ENCODE data around the gene OR2W3.

- no peak for TF ChIP-seq EZH2 (IDR thresholded peaks at IDR 0.05; ENCODE audit: low read depth, low read length, severe bottlenecking)
- no peak for TF ChIP-seq CTCF (IDR thresholded peaks at IDR 0.05; ENCODE audit: control extremely low read depth in 1 of 3, insufficient read depth in 1 of 3, low read depth in 1 of 3, low read length in 3 of 3)
- no peak for TF ChIP-seq EP300 (IDR thresholded peaks at IDR 0.05; ENCODE audit: borderline replicate concordance in 1 of 2, low read depth in 2 of 2, low read length in 2 of 2)
- TF ChIP-seq CBX5 (IDR thresholded peaks at IDR 0.05; ENCODE audit: low read depth, low read length): no peak
- TF ChIP-seq GABPA (IDR thresholded peaks at IDR 0.05; ENCODE audit: borderline replicate concordance, insufficient read depth, low read length): no peak
- no peak for TF ChIP-seq SIN3A (conservative IDR thresholded peaks at IDR 0.05 in 1 of 2, IDR thresholded peaks at IDR 0.05 in 1 of 2; ENCODE audit: low read depth in 1 of 2, low read length in 2 of 2)
- no peak for TF ChIP-seq TBP (IDR thresholded peaks at IDR 0.05; ENCODE audit: low read depth, low read length)
- no peak for TF ChIP-seq POLR2A (IDR thresholded peaks at IDR 0.05; ENCODE audit: control extremely low read depth in 1 of 2, low read depth in 2 of 2, low read length in 2 of 2)
Measured at GRCh38 chr1:247933989-247934388, 38.6 kb downstream of the OR2W3 start.

Data from H1 (cell line).